Stimulated activated CD8-positive, alpha-beta memory T cell treated with anti-CD3 and anti-CD28 coated beads, Interleukin-4, amount 100 ng/mL, for 48 hours (primary cell): ENCODE data around the gene FXYD1.
"Not testable (repeated sequence)": the region's sequence is repeated elsewhere in the genome, so short reads cannot be mapped to it uniquely, and the experiment has no call there.

Experiments used
- DNase-seq: peaks from one replicate; pipeline ENCODE4 v3.0.0-alpha.2; 2020

FXYD1 gene

GRCh38 chr19:35138305-35138892 lies at the start of gene FXYD1:
Gene FXYD1, plus strand, starts transcription at chr19:35138824. Its CDS starts 1,256 bp downstream, at chr19:35140080.
- DNase-seq = no peak

GRCh38 chr19:35089554-35089953 lies 49.1 kb upstream of the FXYD1 start:
- DNase-seq = no peak

DNA sequence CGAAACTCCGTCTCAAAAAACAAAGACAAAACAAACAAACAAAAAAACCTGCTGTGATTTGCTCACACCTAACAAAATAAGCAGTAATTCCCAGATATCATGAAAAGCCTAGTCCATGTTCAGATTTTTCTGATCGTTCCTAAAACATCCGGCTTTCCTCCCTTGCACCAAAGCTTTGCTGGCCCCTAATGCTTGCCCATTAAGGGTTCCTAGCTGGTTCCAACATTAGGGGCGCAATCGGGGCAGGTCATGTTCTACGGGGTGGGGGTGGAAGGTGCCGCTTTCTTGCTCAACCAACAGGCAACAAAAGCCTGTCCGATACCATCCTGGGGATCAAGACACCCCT lies 48.5 kb upstream of the FXYD1 start:
- DNase-seq = no peak

DNA sequence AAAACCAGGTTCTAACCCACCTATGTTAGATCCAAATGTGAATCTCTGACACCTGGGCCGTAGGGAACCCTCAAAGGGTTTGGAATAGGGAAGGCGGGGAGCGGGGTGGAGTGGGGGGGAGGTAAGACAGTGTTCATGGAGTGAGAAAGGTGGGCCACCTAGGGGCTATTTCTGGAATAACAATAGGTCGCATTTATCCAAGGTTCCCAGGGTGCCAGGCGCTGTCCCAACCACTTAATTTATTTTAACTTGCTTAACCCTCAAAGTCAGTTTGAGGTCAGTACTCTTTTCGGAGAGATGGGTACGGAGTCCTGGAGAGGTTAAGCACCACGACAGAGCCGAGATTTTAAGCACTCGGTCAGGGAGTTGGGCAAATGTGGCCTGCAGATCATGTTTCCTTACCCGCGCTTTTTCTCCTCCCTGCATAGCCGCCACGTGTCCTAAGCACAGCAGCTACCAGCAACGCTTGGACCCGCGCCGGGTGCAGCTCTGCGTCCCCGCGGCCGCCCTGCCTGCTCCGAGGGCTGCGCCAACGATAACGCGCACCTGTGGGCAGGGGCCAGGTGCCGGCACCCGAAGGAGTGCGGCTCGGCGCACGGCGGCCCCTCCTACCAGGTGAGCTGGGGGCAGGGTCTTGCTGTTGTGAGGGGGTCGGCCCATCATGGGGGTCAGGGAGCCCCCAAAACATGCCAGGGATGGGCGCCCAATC lies 48.0 kb upstream of the FXYD1 start:
- DNase-seq = peak; percentile 65

- no peak for DNase-seq
Measured at GRCh38 chr19:35093430-35093829, 45.2 kb upstream of the FXYD1 start.

DNA sequence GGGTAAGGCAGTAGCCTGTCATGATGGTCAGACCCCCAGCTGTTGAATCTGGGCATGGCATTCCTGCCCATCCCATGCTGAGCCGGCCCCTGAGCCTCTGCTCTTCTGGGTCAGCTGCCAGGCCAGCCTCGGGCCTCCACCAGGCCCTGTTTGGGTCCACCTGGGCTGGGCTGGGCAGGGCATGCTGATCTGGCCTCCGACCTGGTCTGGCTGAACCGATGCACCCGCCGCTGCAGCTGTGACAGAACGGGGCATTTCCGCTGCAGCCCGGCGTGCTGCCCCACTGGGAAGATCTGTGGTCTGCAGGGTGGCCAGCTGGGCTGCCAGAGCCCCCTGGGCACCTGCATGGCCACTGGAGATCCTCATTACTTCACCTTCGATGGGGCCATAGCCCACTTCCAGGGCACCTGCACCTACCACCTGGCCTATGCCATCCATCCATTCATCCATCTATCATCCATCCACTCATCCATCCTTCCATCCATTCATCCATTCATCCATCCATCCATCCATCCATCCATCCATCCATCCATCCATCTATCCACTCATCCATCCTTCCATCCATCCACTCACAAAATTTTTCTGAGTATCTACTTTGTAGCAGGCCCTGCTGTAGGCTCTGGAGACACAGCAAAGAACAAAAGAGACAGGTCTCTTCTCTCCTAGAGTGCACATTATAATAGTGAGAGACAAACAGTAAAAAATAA lies 44.5 kb upstream of the FXYD1 start:
- no peak for DNase-seq

DNA sequence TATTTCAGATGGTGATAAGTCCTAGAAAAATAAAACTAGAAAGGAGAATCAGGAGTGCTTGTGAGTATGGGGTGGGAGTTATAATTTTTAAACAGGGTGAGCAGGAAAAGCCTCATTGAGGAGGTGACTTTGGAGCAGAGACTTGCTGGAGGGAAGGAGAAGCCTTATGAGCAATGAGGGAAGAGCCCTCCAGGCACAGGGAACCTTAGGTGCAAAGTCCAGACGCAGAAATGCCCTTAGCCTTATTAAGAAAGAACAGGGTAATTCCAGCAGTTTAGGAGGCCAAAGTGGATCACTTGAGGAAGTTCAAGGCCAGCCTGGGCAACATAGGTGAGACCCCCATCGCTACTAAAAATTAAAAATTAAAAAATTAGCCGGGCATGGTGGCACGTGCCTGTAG lies 44.0 kb upstream of the FXYD1 start:
- no peak for DNase-seq

DNA sequence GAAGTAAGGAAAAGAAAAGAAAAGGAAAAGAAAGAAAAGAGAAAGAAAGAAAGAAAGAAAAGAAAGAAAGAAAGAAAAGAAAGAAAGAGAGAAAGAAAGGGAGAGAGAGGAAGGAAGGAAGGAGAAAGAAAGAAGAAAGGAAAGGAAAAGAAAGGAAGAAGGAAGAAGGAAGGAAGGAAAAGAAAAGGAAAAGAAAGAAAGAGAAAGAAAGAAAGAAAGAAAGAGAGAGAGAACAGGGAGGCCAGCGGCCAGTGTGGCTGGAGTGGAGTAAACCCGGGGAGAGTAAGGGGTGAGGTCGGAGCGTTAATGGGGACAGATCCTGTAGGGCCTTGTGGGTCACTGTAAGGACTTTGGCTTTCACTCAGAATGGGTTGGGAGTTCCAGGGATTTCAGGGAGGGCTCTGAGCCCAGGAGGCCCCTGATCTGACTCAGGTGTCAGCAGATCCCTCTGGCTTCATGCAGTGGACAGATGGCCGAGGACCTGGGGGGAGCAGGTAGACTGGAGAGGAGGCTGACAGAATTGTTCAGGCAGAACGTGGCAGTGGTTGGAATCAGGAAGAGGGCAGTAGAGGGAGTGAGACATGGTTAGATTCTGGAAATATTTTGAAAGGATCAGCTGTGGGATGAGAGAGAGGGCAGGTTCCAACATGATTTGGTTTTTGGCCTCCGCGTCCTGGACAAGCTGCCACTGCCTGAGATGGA lies 42.8 kb upstream of the FXYD1 start:
- no peak for DNase-seq

DNA sequence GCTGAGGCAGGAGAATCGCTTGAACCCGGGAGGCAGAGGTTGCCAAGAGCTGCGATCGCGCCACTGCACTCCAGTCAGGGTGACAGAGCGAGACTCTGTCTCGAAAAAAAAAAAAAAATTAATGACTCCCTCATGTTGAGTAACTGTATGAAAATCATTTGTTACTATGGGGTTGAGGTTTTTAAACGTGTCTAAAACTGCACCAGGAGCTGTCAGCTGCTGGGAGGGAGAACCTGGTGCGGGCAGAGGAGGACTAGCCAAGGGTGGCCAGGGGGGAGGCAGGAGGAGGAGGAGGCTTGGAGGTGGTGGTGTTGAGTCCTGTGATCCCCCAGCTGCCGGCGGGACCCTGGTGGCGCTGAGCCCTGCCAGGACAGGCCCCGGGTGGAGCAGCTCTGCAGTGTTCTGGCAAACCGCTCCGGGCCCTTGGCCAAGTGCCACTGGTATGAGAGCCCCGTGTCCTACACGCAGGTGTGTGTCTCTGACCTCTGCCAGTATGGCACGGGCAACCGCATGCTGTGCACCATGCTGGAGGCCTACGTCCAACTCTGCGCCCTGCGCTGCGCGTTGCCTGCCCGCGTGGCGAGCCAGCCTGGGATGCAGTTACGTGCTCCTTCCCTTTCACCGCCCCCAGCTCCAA lies 40.1 kb upstream of the FXYD1 start:
- DNase-seq = no peak

DNA sequence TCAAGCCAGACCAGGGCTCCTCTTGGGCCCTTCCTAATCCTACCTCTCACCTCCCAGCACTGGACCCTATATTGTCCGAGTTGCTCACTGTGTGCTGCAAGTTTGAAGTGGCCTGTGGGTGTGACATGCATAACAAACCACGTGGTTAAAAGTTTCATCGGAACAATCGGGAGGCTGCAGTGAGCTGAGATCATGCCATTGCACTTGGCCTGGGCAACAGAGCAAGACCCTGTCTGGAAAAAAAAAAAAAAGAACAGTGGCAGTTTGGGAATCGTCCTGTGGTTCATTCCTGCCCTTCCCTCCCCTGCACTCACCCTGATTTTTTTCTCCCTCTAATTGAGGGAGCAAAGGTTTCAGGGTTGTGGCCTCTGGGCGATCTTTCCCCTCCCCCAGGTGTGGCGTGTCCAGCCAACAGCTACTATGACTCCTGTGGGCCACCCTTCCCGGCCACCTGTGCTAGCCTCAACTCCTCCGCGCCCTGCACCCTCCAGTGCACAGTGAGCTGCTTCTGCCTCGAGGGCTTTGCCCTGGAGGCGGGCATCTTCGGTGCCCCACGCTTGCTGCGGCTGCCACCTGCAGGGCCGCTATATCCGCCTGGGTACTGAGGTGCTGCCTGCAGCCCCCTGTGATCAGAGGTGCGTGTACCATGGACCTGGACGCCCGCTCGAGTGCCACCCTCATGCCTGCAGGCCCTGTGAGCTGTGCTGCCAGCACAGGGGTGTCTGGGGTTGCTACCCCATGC lies 39.3 kb upstream of the FXYD1 start:
- DNase-seq = no peak

DNA sequence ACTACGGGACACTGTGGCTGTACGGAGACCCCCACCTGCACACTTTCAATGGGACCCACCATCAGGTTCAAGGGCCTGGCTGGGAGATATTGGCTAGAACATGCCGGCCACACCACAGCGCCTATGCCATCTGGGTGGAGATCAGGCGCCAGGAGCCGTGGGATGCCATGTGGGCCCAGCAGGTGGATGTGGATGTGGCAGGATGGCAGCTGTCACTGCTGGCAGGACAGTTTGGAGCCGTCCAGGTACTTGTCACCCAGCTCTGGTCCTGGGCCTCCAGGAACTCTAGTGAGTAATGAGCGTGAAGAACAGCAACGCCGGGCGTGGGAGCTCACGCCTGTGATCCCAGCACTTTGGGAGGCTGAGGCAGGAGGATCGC lies 38.7 kb upstream of the FXYD1 start:
- no peak for DNase-seq

DNA sequence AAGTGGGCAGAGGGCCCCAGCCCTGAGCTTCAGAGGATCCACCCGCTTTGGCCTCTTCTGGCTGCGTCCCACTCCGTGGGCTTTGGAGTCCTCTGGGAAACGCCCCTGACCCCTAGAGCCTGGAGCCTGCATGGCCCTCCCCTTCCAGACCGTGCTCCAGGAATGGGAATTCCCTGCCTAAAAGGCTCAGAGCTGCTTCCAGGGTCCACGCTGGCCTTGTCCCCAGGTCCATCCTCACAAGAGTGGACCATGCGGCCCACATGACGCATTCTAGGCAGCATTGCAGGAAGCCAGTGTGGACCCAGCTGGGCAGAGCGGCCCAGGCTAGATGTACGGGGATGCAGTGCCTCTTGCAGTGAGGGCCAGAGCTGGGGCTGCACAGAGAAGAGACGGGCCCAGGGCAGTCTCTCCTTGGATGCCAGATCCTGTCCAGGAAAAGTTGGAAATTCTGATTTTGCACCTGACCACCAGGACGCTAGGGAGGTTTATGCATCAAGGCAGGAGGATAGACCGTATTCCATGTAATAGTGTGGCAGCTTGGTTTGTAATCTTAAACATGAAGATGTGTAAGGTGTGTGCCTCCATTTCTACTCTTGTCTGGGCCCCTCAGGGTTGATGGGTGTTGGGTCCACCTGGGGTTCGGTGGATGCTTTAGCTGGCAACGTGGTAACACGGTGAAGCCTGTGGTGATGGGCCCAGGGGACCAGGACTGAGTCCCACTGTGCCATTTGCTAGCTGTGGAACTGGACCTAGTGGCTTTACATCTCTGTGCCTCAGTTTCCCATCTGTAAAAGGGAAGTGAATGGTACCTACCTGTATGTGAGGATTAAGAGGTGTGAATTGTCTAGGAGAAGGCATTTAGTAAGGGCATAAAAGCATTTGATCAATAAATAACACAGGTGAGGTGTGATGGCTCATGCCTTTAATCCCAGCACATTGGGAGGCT lies 37.8 kb upstream of the FXYD1 start:
- DNase-seq = no peak

DNA sequence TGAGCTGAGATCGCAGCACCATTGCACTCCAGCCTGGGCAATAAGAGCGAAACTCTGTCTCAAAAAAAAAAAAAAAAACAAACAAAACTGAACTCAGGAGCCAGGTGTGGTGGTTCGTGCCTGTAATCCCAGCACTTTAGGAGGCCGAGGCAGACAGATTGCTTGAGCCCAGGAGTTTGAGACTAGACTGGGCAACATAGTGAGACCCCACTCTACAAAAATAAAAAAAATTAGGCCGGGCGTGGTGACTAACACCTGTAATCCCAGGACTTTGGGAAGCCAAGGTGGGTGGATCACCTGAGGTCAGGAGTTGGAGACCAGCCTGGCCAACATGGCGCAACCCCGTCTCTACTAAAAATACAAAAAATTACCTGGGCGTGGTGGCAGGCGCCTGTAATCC lies 36.7 kb upstream of the FXYD1 start:
- DNase-seq = not testable (repeated sequence)

GRCh38 chr19:35103614-35104013 lies 35.0 kb upstream of the FXYD1 start:
- not testable (repeated sequence) for DNase-seq

- DNase-seq = no peak
Measured at GRCh38 chr19:35104361-35104760, 34.3 kb upstream of the FXYD1 start.

DNA sequence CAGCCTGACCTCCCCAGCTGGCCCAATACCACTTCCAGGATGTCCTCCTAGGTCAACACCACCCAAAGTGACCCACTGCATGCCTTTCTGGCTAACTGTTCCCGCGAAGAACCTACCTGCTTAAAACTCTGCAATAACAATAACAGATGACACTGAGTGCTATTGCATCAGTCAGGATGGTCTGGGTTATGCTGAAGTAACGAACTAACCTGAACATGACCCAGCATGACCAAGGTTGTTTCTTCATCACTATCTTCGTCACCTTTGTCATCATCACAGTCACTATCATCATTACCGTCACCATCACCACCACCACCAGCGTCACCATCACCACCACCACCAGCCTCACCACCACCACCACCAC lies 33.6 kb upstream of the FXYD1 start:
- DNase-seq = no peak

DNA sequence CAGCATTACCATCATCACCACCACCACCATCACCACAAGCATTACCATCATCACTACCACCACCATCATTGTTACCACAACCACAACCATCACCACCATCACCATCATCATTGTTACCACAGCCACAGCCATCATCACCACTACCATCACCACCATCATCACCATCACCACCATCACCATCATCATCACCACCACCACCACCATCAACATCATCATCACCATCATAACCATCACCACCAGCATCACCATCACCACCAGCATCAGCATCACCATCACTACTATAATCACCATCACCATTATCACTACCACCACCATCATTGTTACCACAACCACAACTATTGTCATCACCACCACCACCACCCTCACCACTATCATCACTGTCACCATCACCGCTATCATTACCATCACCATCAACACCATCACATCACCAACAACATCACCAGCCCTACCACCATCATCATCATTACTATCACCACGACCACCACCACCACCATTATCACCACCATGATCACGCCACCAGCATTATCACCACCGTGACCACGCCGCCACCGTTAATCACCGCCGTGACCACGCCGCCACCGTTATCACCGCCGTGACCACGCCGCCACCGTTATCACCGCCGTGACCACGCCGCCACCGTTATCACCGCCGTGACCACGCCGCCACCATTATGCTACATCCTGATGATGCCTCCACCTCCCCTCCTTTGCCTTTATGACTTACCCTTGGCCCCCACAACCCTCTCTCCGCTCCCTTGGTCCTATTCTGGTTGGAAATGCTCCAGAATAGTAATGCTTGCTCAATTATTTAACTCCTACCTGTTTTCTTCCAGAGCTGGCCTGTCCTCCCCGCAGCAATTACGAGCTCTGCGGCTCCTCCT lies 33.0 kb upstream of the FXYD1 start:
- DNase-seq = no peak

- DNase-seq = no peak
Measured at GRCh38 chr19:35106291-35106583, 32.4 kb upstream of the FXYD1 start.

GRCh38 chr19:35106898-35107541 lies 31.6 kb upstream of the FXYD1 start:
- no peak for DNase-seq

DNA sequence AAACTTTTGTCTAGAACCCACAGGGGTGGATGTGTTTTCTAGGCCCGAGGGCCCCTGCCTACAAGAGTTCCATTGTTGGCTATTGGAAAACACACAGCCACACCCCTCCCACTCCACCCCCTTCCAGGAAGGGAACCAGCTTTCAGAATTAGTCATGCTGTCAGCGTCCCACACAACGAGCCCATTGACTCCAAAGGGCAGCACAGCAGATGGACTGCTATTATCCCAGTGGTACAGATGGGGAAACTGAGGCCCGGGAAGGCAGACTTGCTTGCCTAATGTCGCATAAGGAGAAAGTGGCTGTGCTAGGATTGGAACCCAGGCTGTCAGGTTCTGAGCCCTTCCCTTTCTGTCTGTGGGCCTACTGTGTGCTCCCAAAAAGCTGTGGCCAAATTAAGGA lies 31.1 kb upstream of the FXYD1 start:
- DNase-seq = peak; percentile 38
